ENCODE data around the gene KHDC1L.
A peak's percentile ranks its signal among the peaks of the same experiment; 100 is the strongest.
"Not testable (repeated sequence)": the region's sequence is repeated elsewhere in the genome, so short reads cannot be mapped to it uniquely, and the experiment has no call there.

KHDC1L gene, protein sequence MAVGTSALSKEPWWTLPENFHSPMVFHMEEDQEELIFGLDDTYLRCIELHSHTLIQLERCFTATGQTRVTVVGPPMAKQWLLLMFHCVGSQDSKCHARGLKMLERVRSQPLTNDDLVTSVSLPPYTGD

DNA sequence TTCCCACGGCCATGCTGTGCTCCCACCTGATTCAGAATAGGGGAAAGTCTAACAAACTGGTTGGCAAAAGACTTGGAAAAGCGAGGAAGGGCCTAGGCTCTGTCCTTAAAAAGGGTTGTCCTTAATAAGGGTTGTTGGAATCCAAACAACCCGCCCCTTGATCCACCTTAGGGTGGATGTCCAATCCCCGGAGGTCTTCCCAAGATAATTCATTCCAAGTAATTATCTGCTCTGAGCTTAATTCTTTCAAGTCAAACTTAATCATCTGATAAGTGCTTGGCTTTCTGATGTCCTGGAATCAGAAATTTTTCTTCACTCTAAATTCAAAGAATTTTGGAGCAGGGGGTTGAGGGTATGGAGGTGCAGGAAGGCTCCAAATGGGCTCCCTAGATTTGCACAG lies at the start of gene KHDC1L:
Gene KHDC1L, minus strand, starts transcription at position 101 of the 400 bp plus-strand sequence. Its CDS starts 88 bp downstream, at position 13.
- no peak for DNase-seq

DNA sequence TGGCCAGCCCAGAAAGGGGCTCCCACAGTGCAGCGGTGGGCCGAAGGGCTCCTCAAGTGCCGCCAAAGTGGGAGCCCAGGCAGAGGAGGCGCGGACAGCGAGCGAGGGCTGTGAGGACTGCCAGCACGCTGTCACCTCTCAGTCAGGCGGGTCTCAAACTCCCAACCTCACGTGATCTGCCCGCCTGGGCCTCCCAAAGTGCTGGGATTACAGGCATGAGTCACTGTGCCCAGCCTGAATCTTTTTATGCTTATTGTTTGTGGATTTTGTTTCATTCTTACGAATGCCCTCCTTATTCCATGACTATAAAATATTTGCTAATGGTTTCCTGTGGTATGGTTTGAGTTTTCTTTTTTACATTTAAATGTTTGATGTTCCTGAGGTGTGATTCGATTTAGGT lies 44.0 kb upstream of the KHDC1L start:
- DNase-seq, result not testable (repeated sequence)

DNA sequence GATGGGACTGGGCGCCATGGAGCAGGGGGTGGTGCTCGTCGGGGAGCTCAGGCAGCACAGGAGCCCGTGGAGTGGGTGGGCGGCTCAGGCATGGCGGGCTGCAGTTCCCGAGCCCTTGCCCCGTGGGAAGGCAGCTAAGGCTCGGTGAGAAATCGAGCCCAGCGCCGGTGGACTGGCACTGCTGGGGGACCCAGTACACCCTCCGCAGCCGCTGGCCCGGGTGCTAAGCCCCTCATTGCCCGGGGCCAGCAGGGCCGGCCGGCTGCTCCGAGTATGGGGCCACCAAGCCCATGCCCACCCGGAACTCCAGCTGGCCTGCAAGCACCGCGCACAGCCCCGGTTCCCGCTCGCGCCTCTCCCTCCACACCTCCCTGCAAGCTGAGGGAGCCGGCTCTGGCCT lies 43.6 kb upstream of the KHDC1L start:
- DNase-seq, result not testable (repeated sequence)

DNA sequence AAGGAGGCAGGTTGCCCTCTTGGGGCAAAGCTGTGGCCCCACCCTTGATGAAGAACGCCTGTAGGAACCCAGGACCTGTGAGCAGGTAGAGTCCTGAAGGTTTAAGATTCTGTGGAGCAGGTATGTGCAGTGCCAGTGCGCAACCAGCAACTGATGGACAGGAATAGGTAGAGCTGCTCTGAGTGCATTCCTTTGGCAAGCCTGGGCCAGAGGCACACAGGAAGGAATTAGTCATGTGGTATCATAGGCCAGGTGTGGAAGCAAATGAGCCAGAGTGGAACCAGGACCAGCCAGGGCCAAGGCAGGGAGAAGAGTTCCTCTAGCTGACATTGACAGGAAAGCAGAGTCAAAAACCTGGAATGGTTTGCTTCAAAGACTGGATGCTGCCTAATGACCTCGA lies 39.1 kb upstream of the KHDC1L start:
- DNase-seq, result no peak

DNA sequence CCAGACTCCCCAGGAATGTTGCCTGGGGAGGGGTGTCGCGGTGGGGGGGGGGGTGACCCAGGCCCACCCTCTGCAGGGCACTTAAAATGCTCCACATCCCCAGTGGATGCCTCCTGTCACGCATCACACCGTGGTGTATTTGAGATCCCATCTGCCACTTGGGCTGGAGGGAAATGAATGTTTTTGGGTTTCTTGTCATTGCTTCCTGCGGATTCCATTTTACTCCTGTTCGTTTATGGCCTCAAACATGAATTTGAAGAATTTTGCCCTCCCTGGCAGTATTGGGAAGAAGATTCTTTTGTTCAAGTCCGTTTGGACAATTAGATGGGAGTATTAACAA lies 38.2 kb upstream of the KHDC1L start:
- no peak for DNase-seq

DNA sequence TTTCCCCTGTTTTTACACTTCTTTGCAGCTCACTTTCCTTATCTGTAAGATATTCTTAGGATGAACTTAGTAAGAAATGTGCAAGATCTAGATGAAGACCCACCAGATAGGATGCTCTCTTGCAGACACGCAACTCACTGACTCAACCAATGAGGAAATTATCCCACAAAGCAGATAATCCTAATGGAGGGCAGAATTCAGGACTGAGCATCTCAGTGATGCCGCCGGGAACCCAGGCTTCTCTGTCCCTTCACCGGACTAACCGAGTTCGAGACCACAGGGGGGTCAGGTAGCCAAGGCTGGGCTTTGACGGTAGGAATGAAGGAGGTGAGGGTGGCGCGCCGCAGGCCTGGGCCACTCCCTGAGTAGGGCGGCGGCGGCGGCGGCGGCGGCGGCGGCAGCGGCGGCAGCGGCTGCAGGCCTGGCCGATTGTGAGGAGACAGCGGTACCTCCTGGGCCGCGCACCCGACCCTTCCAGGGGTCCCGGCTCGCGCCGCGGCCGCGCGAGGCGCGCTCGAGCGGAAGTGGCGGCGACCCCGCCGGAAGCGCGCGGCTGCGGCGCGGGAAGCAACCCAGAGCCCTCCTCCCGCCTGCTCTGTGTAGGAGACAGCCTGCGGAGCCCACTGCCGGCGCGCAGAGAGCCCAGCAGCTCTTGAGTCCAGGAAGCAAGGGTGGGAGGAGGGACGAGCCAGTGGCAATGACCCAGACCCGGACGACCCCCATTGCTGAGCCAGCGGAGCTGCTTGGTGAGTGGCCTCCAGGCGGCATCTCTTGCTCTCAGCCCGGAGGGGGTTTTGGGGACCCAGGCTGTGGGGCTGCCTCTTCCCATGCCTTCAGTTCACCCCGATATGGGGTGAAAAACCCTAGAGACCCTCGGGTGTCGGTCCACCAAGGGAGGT lies 37.6 kb upstream of the KHDC1L start, which contains the start of gene KHDC1:
Gene KHDC1, minus strand, starts transcription at position 526 of the 899 bp plus-strand sequence. CDS start 20,679 bp downstream, outside the sequence.
- peak; percentile 84 for DNase-seq

DNA sequence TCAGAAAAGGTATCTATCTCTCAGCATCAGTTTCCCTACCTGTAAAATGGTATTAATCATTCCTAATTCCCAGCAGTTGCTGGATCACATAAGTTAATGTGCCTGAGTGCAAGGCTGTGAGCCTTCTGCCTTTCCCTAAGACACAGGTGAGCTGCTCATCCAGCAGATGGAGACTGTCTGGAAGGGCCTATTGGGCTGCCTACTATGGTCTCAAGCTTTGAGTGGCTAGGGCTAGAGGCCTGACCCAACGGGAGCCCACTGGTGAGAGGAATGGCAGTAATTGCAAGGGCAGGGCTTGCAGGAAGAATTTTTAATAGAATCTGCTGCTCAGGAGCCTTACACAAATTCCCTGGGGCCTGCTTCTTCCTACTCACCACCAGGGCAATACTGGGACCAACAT lies 33.4 kb upstream of the KHDC1L start:
- no peak for DNase-seq

DNA sequence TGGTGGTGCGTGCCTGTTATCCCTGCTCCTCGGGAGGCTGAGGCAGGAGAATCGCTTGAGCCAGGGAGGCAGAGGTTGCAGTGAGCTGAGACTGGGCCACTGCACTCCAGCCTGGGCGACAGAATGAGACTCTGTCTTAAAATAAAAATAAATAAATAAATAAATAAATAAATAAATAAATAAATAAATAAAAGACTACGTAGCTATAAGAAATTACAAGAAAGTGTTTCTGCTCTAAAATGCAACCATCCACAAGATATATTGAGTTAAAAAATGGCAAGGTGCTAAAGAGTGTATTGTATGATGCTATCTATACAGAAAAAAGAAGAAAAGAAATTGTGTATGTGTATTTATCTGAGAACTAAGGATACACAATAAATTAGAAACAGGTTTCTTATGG lies 29.0 kb upstream of the KHDC1L start:
- not testable (repeated sequence) for DNase-seq

DNA sequence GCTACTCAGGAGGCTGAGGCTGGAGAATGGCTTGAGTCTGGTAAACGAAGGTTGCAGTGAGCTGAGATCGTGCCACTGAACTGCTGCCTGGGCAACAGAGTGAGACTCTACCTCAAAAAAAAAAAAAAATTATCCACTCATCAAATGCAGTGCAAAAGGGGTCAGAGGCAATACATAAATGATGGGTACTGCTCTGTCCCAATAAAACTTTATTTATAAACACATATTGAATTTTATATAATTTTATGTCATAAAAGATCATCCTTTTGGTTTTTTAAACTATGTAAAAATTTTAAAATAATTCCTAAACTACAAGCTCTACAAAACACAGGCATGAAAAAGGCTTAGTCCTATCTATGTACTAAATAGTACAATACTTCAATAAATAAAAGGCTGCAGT lies 27.4 kb upstream of the KHDC1L start:
- no peak for DNase-seq

DNA sequence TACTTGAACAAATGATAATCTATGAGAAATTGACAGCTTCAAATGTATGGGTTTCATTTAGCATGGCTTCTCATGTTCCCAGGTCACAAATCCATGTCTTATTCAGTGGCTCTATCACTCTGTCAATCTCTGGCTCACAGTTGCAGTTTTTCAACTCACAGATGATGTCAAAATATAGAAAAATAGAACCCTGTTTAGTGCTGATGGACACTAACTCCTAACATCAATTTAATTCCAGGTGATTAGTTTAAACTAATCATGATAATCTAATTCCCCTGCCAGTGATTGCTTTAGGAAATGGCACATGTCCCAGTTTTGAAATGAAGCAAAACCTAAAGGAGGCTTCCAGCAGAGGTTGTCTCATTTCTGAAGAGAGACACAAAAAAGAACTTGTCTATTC lies 24.7 kb upstream of the KHDC1L start:
- DNase-seq, result no peak

DNA sequence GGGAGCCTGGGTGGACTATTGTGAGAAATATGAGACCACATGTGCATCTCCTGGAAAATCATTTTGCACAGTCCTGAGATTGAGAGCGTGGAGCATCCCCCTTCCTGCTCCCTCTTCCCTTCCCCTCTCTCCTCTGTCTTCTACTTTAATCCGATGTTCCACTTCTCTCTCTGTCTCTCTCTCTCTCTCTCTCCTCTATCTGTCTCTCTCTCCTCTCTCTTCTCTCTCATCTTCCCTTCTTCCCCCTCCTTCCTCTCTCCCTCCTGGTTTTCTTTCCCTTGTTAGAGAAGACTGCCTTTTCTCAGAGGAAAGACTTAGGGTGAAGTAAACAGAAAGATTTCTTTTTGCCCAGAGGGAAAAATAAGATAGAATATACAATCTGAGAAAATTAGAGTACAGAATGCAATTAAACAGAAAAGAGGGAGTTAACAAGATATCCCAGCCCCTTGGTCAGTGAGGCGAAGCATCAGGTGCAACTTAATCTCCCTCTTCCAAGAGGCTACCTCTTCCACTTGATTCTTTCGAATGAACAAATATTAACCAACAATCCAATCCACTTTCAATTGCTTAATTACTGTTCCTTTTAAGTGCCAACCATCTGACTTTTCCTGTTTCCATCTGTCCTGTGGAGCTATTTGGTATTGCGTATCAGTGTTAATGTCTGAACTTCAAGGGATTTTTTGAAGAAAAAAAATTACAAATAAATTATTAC lies 23.1 kb upstream of the KHDC1L start:
- DNase-seq, result no peak

DNA sequence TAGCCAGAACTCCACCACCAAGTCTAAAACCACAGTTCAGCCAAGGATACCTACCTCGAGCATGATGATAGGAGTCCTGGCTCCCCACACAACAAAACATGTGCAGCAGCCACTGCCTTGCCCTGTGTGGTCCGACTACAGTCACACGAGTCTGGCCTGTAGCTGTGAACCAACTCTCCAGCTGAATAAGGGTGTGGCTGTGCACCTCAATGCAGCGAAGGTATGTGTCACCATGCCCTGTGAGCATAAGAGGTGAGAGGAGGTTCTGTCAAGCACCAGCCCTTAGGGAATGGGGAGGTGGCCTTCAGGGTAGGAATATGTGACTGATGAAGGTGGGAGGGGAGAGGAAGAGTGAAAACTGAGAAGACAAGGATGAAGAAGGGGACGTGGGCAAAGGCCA lies 16.7 kb upstream of the KHDC1L start:
- no peak for DNase-seq

DNA sequence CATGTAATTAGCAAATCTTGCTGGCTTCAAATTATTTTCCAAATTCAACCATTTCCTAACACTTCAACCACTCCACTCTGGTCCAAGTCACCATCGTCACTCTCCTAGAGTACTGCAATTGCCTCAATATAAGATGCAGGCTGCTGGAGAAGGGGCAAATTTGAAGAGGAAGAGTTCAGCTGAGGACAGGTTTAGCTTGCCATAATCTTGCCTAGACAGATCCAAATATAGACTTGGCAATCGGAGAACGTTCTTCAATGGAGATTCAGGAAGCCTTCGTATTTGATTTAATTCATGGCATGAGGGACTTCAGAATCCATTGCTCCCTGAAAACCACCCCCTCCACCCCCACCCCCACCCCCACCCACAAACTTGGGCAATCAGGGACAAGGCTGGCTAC lies 15.4 kb upstream of the KHDC1L start:
- DNase-seq, result no peak

DNA sequence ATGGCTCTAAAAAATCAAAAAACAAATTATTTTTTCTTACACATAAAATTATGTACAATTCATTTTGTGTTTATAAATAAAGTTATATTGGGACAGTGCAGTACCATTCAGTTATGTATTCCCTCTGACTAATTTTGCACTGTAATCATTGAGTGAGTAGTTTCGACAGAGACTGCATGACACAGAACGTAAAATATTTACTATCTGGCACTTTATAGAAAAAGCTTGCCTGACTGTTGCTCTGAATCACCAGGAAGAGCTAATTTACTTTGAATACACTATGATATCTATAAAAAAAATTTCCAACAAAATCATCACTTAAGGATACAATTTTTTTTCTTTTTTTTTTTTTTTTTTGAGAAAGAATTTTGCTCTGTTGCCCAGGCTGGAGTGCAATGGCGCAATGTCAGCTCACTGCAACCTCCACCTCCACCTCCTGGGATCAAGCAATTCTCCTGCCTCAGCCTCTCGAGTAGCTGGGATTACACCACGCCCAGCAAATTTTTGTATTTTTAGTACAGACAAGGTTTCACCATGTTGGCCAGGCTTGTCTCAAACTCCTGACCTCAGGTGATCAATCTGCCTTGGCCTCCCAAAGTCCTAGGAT lies 11.0 kb upstream of the KHDC1L start:
- no peak for DNase-seq

DNA sequence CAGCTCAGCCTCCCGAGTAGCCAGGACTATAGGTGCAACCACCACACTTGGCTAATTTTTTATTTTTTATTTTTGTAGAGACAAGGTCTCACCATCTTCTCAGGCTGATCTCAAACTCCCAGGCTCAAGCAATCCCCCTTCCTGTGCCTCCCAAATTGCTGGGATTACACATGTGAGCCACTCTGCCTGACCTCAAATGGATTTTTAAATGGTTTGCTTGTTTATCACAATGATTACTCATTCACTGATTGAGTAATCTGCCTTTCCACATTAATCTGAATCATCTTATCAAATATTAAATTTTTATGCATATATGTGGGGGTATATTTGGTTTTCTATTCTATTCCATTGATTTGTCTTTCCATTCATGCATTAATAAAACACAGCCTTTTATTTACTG lies 9.4 kb upstream of the KHDC1L start:
- DNase-seq, result no peak

DNA sequence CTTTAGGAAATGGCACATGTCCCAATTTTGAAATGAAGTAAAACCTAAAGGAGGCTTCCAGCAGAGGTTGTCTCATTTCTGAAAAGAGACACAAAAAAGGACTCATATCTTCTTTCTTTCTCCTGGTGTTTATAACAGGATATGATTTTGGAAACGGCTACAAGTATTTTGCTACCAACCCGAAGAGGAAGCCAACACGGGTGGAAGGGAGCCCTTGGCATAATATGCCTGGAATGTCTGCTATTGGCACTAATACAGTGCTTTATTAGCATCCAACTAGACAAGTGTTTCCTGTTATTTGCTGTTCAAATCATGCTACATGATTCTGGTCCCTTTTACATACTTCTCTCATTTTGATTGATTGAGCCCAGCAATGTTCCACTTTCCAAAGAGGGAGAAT lies 8.7 kb upstream of the KHDC1L start:
- not testable (repeated sequence) for DNase-seq

DNA sequence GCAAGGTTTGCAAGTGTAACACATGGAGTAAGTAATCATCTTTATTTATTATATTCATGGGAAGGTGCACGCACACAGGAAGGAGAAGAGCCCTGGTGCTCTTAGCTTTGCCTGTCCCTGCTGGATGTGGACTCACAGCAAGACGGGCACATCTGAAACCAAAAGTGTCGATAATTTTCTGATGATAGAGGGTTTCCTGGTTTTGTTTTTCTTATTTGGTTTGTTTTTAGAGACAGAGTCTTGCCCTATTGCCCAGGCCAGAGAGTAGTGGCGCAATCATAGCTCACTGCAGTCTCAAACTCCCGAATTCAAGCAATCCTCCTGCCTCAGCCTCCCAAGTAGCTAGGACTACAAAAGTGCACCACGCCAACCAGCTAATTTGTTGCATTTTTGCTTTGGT lies 7.8 kb upstream of the KHDC1L start:
- no peak for DNase-seq

DNA sequence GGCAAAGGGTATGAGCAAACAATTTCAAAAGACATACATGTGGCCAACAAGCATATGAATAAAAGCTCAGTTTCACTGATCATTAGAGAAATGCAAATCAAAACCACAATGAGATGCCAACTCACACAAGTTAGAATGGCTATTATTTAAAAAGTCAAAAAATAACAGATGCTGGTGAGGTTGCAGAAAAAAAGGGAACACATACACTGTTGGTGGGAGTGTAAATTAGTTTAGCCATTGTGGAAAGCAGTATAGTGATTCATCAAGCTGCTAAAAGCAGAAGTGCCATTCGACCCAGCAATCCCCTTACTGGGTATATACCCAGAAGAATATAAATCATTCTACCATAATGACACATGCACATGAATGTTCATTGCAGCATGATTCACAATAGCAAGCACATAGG lies 6.7 kb upstream of the KHDC1L start:
- DNase-seq, result no peak

DNA sequence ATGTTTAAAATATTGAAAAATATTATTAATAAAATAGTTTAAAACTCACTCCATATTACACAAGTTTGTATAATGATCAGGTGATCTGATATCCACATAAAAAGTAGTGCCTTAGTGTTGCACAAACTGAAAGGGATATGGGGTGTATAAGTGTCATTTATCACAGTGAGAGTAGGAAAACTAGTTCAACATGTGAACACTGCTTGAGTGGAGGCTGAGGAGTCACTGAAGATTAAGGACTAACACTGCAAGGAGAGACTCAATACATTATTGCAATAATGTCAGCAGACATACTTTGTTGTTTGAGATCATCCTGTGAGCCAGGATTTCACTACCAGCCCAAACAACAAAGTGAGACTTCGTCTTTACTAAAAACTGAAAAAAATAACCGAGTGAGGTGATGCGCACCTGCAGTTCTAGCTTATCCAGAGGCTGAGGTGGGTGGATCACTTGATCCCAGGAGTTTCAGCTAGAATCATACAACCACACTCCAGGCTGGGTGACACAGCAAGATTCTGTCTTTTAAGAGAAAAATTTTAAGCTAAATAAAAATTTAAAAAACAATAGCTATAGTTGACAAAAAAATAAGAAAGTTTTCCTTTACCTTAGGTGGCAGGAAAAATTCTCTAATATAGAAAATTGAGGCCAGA lies 2.4 kb upstream of the KHDC1L start:
- no peak for DNase-seq

DNA sequence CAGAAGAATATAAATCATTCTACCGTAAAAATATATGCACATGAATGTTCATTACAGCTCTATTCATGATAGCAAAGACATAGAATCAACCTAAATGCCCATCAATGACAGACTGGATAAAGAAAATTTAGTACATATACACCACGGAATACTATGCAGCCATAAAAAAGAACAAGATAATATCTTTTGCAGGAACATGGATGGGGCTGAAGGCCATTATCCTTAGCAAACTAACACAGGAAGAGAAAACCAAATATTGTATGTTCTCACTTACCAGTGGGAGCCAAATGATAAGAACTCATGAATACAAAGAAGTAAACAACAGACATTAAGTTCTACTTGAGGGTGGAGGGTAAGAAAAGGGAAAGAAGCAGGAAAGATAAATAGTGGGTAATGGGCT lies 8.4 kb downstream of the KHDC1L start:
- DNase-seq, result no peak

DNA sequence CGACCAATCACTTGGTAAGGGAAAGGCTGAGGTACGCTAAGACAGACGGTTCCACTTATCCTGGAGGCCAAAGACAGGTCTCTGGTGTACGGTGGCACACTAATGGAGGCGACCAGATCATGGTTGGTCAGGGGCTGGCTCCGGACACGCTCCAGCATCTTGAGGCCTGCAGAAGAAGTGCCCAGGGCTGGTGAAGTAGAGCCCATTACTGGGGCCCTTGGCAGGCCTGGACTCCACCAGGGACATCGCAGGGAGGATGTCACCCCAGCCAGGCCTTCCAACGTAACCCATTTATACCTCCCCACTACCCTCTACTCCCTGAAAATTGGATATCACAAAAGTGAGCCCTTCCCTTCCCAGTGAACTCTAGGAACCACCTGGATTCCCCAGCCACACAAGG lies 16.2 kb downstream of the KHDC1L start:
- no peak for DNase-seq

DNA sequence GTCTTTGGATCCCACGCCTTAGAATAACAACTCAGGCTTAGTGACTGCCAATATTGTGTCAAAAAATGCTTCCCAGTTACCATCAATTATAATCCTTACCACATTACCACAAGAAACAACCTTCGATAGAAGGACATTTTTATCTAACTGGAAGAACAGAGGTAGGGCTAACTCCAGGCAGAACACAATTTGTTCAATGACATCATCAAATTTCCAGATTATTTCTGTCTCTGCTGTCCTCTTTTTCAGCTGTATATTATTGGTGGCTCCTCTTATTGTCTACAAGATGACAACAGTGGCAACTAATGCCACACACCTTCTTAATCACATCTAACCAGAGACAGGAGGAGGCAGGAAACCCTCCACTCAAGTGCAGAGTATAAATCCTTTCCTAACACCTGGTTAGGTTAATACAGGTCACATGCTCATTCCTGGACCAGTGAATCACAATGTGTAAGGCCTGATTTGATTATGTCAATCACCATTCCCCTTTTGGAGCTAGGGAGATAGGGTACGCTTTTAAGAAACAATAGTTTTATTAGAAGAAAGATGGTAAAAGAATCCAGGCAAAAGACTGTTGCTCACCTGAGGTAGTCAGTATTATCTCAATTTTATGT lies 18.0 kb downstream of the KHDC1L start:
- DNase-seq, result no peak

DNA sequence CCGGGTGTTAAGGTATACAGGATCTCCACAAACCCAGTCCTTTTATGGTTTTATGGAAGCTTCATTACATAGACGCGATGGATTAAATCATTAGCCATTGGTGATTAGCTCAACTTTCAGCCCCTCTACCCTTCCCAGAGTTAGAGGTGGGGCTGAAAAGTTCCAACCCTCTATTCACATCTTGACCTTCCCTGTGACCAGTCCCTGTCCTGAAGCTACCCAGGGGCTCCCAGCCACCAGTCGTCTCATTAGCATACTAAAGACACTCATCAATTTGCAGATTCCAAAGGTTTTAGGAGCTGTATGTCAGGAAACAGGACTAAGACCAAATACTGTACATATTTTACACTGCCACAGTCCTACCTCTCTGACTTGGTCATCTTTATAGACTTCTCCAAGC lies 21.0 kb downstream of the KHDC1L start:
- DNase-seq, result no peak

Measured in retina (tissue), 1 donor.